Karpas-422 (cell line): ENCODE measurements around the gene IGSF23. TPM values are rescaled to one million over a fixed set of nuclear protein-coding genes. Genes with fewer than 3 reads are reported as not detected.
"Not testable (repeated sequence)": the region's sequence is repeated elsewhere in the genome, so short reads cannot be mapped to it uniquely, and the experiment has no call there.

Experiments used
- DNase-seq: peaks from one replicate; pipeline ENCODE4 v3.0.0-alpha.2; 2015
- H2AFZ ChIP-seq: fragments of 200-600 bp; sonication (generic); 2 replicates; pipeline ENCODE4 v1.6.1; 2014; ENCODE audit warnings: antibody characterized with exemption, low read length, mixed read lengths
- H3K27ac ChIP-seq: fragments of 200-600 bp; sonication (generic); 2 replicates; pipeline ENCODE4 v1.5.1; 2014; ENCODE audit warnings: mild to moderate bottlenecking, low read length, moderate library complexity
- H3K27me3 ChIP-seq: fragments of 200-600 bp; sonication (generic); 2 replicates; pipeline ENCODE4 v1.6.1; 2014; ENCODE audit warnings: low read length, mixed read lengths
- H3K36me3 ChIP-seq: fragments of 200-600 bp; sonication (generic); 2 replicates; pipeline ENCODE4 v1.6.1; 2014; ENCODE audit warnings: low read length, mixed read lengths; ENCODE audit not compliant: insufficient read depth
- H3K4me1 ChIP-seq: fragments of 200-600 bp; sonication (generic); 2 replicates; pipeline ENCODE4 v1.6.1; 2014; ENCODE audit warnings: mild to moderate bottlenecking, low read length, mixed read lengths
- H3K4me2 ChIP-seq: fragments of 200-600 bp; sonication (generic); 2 replicates; pipeline ENCODE4 v1.6.1; 2014; ENCODE audit warnings: low read length, low read depth, mild to moderate bottlenecking; ENCODE audit not compliant: poor library complexity, severe bottlenecking
- H3K4me3 ChIP-seq: fragments of 200-600 bp; sonication (generic); 2 replicates; pipeline ENCODE4 v1.5.1; 2014; ENCODE audit warnings: mild to moderate bottlenecking, antibody characterized with exemption, low read length, mixed read lengths
- H3K79me2 ChIP-seq: fragments of 200-600 bp; sonication (generic); 2 replicates; pipeline ENCODE4 v1.6.1; 2014; ENCODE audit warnings: mild to moderate bottlenecking, low read length, mixed read lengths
- H3K9ac ChIP-seq: fragments of 200-600 bp; sonication (generic); 2 replicates; pipeline ENCODE4 v1.6.0; 2014; ENCODE audit warnings: low read length
- H3K9me2 ChIP-seq: fragments of 200-600 bp; sonication (generic), shearing (Covaris generic); replicated peaks from 2 replicates; pipeline ENCODE4 v1.6.0; 2014; ENCODE audit warnings: mild to moderate bottlenecking, low read length, moderate library complexity; ENCODE audit not compliant: insufficient read depth
- H3K9me3 ChIP-seq: fragments of 300-700, 200-600 bp; sonication (generic); 2 replicates; pipeline ENCODE4 v1.6.1; 2014; ENCODE audit warnings: low read length, mixed read lengths
- H4K20me1 ChIP-seq: fragments of 200-600 bp; sonication (generic); 2 replicates; pipeline ENCODE4 v1.6.1; 2014; ENCODE audit warnings: mild to moderate bottlenecking, antibody characterized with exemption, low read length, low read depth; ENCODE audit not compliant: insufficient read depth
- total RNA-seq: library from RNA; depleted of rRNA; stranded (reverse); fragments of >200 nt; shearing (Covaris generic); gene quantifications from 2 replicates; pipeline ENCODE4 v1.2.3, GENCODE V29; 2014; ENCODE audit warnings: low replicate concordance

The IGSF23 gene
- total RNA-seq, 1 experiment from 2014 or later = not detected

- Histone ChIP-seq H3K9me3 (no peaks in the 10 kb centered on the region), H3K36me3 (no peaks in the 10 kb centered on the region), H3K9me2 (no peaks in the 10 kb centered on the region), H3K27ac (no peak overlapping the region), H3K79me2 (no peaks in the 10 kb centered on the region), H3K4me3 (no peak overlapping the region), H2AFZ (no peak overlapping the region), H4K20me1 (no peaks in the 10 kb centered on the region), H3K27me3 (no peaks in the 10 kb centered on the region), H3K4me2 (no peak overlapping the region), H3K4me1 (no peaks in the 10 kb centered on the region), H3K9ac (no peak overlapping the region)
- DNase-seq = no peak
Measured at GRCh38 chr19:44623626-44624025, 10.3 kb downstream of the IGSF23 start.

- no peak overlapping the region for H3K9ac ChIP-seq
- no peaks in the 10 kb centered on the region for H3K36me3 ChIP-seq
- no peak overlapping the region for H2AFZ ChIP-seq
- H3K79me2 ChIP-seq = no peaks in the 10 kb centered on the region
- no peaks in the 10 kb centered on the region for H4K20me1 ChIP-seq
- H3K4me2 ChIP-seq = no peak overlapping the region
- H3K9me2 ChIP-seq = no peaks in the 10 kb centered on the region
- H3K4me1 ChIP-seq = no peaks in the 10 kb centered on the region
- H3K4me3 ChIP-seq = no peak overlapping the region
- no peak overlapping the region for H3K27ac ChIP-seq
- no peak for DNase-seq
- H3K27me3 ChIP-seq = no peaks in the 10 kb centered on the region
- no peaks in the 10 kb centered on the region for H3K9me3 ChIP-seq
Measured at GRCh38 chr19:44624840-44625354, 11.5 kb downstream of the IGSF23 start.

- not testable (repeated sequence) for H3K4me2 ChIP-seq
Measured at GRCh38 chr19:44625637-44626036, 12.3 kb downstream of the IGSF23 start.

GRCh38 chr19:44626048-44626624, 12.8 kb downstream of the IGSF23 start:
- H3K4me1 ChIP-seq = no peaks in the 10 kb centered on the region
- H3K36me3 ChIP-seq = no peaks in the 10 kb centered on the region
- no peak overlapping the region for H2AFZ ChIP-seq
- H3K9ac ChIP-seq = no peak overlapping the region
- H3K4me3 ChIP-seq = no peak overlapping the region
- no peaks in the 10 kb centered on the region for H3K9me2 ChIP-seq
- no peak for DNase-seq
- no peak overlapping the region for H3K4me2 ChIP-seq
- no peak overlapping the region for H3K27ac ChIP-seq
- no peaks in the 10 kb centered on the region for H3K79me2 ChIP-seq
- no peaks in the 10 kb centered on the region for H3K9me3 ChIP-seq
- no peaks in the 10 kb centered on the region for H3K27me3 ChIP-seq
- H4K20me1 ChIP-seq = no peaks in the 10 kb centered on the region

More at GRCh38 chr19:44625637-44626036, 12.3 kb downstream of the IGSF23 start:
- H3K27ac ChIP-seq, H2AFZ ChIP-seq, DNase-seq, H3K4me1 ChIP-seq, H3K27me3 ChIP-seq, H3K79me2 ChIP-seq, H3K36me3 ChIP-seq, H3K9me2 ChIP-seq, H4K20me1 ChIP-seq, H3K4me3 ChIP-seq, H3K9me3 ChIP-seq, H3K9ac ChIP-seq: not testable (repeated sequence)

GRCh38 chr19:44627631-44628030, 14.3 kb downstream of the IGSF23 start:
- H3K4me3 ChIP-seq = no peak overlapping the region
- no peaks in the 10 kb centered on the region for H3K36me3 ChIP-seq
- H3K9me3 ChIP-seq = no peaks in the 10 kb centered on the region
- no peak overlapping the region for H3K4me2 ChIP-seq
- no peak overlapping the region for H2AFZ ChIP-seq
- no peaks in the 10 kb centered on the region for H3K79me2 ChIP-seq
- H3K9me2 ChIP-seq = no peaks in the 10 kb centered on the region
- no peak overlapping the region for H3K27ac ChIP-seq
- no peak overlapping the region for H3K9ac ChIP-seq
- DNase-seq = no peak
- H3K27me3 ChIP-seq = no peaks in the 10 kb centered on the region
- no peaks in the 10 kb centered on the region for H4K20me1 ChIP-seq
- H3K4me1 ChIP-seq = no peaks in the 10 kb centered on the region

GRCh38 chr19:44628793-44629192, 15.4 kb downstream of the IGSF23 start:
- Histone ChIP-seq H4K20me1 (no peaks in the 10 kb centered on the region), H3K4me1 (no peaks in the 10 kb centered on the region), H3K9ac (no peak overlapping the region), H2AFZ (no peak overlapping the region), H3K9me2 (no peaks in the 10 kb centered on the region), H3K27me3 (no peaks in the 10 kb centered on the region), H3K36me3 (no peaks in the 10 kb centered on the region), H3K9me3 (no peaks in the 10 kb centered on the region), H3K27ac (no peak overlapping the region), H3K4me3 (no peak overlapping the region), H3K4me2 (no peak overlapping the region), H3K79me2 (no peaks in the 10 kb centered on the region)
- no peak for DNase-seq

GRCh38 chr19:44631611-44632010, 18.2 kb downstream of the IGSF23 start:
- not testable (repeated sequence) for H3K4me2 ChIP-seq, H4K20me1 ChIP-seq, H3K27me3 ChIP-seq, H3K4me3 ChIP-seq, H3K9ac ChIP-seq, H3K4me1 ChIP-seq, H2AFZ ChIP-seq, H3K27ac ChIP-seq, H3K36me3 ChIP-seq, DNase-seq, H3K9me3 ChIP-seq, H3K9me2 ChIP-seq, H3K79me2 ChIP-seq

GRCh38 chr19:44634058-44634457, 20.7 kb downstream of the IGSF23 start:
- not testable (repeated sequence) for H3K4me2 ChIP-seq, H3K4me1 ChIP-seq

More at GRCh38 chr19:44634058-44634457, 20.7 kb downstream of the IGSF23 start:
- not testable (repeated sequence) for H3K9ac ChIP-seq, H2AFZ ChIP-seq, H3K79me2 ChIP-seq, H3K9me2 ChIP-seq, H4K20me1 ChIP-seq, H3K9me3 ChIP-seq, DNase-seq, H3K4me3 ChIP-seq, H3K36me3 ChIP-seq, H3K27ac ChIP-seq, H3K27me3 ChIP-seq
